ENCODE results near the gene ZNF638.

Gene ZNF638

GRCh38 chr2:71465961-71466300 lies 134.3 kb downstream of the ZNF638 start:
- POLR2A ChIA-PET, result interaction anchor here (0.8 kb wide), 1 partner anchor 16 kb away, joined by 3 read pairs; no protein-coding TSS in a partner anchor
- H3K36me3 ChIP-seq (ENCODE audit: control insufficient read depth in 2 of 2, insufficient read depth in 1 of 2, low read length in 2 of 2), result no peaks in the 10 kb centered on the region
- H3K4me1 ChIP-seq (ENCODE audit: control insufficient read depth, insufficient read depth, low read length), result no peaks in the 10 kb centered on the region
- H3K9me3 ChIP-seq (ENCODE audit: control insufficient read depth, insufficient read depth, low read depth, low read length), result no peaks in the 10 kb centered on the region
- CTCF ChIA-PET, result interaction anchor here (0.7 to 2.6 kb wide), 4 partner anchors 40 to 241 kb away, joined by 3 to 10 read pairs (median 3); partner anchors contain the start of gene ZNF638
- H3K4me3 ChIP-seq (ENCODE audit: low read depth, low read length), result no peak overlapping the region; the same call in 1 of the 2 replicates
- TF ChIP-seq ZIC2 (tag by site-specific recombination; IDR thresholded peaks at IDR 0.05) (no peak), ZNF571 (tag by site-specific recombination; IDR thresholded peaks at IDR 0.05) (no peak), ZNF274 (IDR thresholded peaks at IDR 0.05; ENCODE audit: low read length) (no peak), ZNF274 (tag by site-specific recombination; IDR thresholded peaks at IDR 0.05; ENCODE audit: borderline replicate concordance) (no peak), MEIS1 (CRISPR knock-in tag; IDR thresholded peaks at IDR 0.05; ENCODE audit: borderline replicate concordance) (no peak), ZNF19 (tag by site-specific recombination; IDR thresholded peaks at IDR 0.05; ENCODE audit: low read depth) (no peak)
- TF ChIP-seq, protein P1, sequence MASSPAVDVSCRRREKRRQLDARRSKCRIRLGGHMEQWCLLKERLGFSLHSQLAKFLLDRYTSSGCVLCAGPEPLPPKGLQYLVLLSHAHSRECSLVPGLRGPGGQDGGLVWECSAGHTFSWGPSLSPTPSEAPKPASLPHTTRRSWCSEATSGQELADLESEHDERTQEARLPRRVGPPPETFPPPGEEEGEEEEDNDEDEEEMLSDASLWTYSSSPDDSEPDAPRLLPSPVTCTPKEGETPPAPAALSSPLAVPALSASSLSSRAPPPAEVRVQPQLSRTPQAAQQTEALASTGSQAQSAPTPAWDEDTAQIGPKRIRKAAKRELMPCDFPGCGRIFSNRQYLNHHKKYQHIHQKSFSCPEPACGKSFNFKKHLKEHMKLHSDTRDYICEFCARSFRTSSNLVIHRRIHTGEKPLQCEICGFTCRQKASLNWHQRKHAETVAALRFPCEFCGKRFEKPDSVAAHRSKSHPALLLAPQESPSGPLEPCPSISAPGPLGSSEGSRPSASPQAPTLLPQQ (tag by site-specific recombination; IDR thresholded peaks at IDR 0.05), result no peak
- no peak overlapping the region for H3K27ac ChIP-seq (ENCODE audit: extremely low read depth, low read depth, low read length)

DNA sequence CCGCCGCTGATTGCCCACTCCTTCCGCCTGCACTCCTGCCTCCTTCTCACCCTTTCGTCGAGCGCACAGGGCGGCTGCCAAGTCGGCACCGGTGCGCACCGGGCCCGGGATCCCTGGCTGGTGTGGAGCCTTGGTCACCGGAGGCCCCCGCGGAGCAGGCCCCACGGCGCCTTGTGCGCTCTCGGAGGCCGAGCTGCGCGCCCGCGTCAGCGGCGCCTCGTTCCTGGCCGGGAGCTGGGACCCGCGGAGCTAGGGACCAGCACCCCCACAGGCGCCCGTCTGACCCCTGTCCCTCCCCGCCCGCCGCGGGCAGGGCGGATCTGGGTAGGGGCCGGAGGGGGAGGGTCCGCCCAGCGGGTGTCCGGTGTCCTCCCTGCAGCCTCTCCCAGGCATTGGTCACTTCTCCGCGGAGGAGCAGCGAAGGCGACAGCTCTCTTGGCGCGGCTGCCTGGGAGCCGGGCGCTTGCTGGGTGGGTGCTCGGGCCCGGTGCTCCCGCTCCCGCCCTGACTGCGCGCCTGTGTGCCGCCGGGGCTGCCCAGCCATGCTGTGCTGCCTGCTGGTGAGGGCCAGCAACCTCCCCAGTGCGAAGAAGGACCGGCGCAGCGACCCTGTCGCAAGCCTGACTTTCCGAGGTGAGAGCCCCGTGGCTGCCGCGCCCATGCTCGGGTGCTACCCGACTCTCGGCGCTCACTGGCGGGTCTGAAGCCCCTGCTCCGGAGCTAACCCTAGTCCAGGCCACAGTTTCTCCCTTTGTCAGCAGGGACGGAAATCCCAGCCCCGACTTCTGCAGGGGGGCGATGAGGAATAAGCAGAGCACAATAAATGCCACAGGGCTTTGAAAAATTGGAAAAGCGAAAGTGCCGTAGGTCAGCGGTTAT lies 135.0 kb downstream of the ZNF638 start:
- no peaks in the 10 kb centered on the region for H3K36me3 ChIP-seq (ENCODE audit: control insufficient read depth in 2 of 2, insufficient read depth in 1 of 2, low read length in 2 of 2)
- CTCF ChIA-PET, result interaction anchor here (0.7 to 2.6 kb wide), 7 partner anchors 15 to 241 kb away, joined by 3 to 10 read pairs (median 3); partner anchors contain the start of gene ZNF638
- no peaks in the 10 kb centered on the region for H3K9me3 ChIP-seq (ENCODE audit: control insufficient read depth, insufficient read depth, low read depth, low read length)
- no peaks in the 10 kb centered on the region for H3K4me1 ChIP-seq (ENCODE audit: control insufficient read depth, insufficient read depth, low read length)
- no peak overlapping the region for H3K27ac ChIP-seq (ENCODE audit: extremely low read depth, low read depth, low read length)
- POLR2A ChIA-PET, result interaction anchor here (0.8 kb wide), 1 partner anchor 16 kb away, joined by 3 read pairs; no protein-coding TSS in a partner anchor
- peak overlapping the region; percentile 46 for H3K4me3 ChIP-seq (ENCODE audit: low read depth, low read length)
- TF ChIP-seq ZBTB17 (tag by site-specific recombination; IDR thresholded peaks at IDR 0.05), result peak; percentile 85
- TF ChIP-seq, protein P2, sequence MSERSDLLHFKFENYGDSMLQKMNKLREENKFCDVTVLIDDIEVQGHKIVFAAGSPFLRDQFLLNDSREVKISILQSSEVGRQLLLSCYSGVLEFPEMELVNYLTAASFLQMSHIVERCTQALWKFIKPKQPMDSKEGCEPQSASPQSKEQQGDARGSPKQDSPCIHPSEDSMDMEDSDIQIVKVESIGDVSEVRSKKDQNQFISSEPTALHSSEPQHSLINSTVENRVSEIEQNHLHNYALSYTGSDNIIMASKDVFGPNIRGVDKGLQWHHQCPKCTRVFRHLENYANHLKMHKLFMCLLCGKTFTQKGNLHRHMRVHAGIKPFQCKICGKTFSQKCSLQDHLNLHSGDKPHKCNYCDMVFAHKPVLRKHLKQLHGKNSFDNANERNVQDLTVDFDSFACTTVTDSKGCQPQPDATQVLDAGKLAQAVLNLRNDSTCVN (tag by site-specific recombination; optimal IDR thresholded peaks at IDR 0.05), result peak; percentile 85
- TF ChIP-seq CTCF (tag by site-specific recombination; IDR thresholded peaks at IDR 0.05), result 0 out of 2 replicates have a peak, but pooled peaks have one; percentile 20
- TF ChIP-seq KLF1 (tag by site-specific recombination; IDR thresholded peaks at IDR 0.05), result peak; percentile 40
- TF ChIP-seq ZNF658 (tag by site-specific recombination; IDR thresholded peaks at IDR 0.05), result no peak
- TF ChIP-seq, protein P3, sequence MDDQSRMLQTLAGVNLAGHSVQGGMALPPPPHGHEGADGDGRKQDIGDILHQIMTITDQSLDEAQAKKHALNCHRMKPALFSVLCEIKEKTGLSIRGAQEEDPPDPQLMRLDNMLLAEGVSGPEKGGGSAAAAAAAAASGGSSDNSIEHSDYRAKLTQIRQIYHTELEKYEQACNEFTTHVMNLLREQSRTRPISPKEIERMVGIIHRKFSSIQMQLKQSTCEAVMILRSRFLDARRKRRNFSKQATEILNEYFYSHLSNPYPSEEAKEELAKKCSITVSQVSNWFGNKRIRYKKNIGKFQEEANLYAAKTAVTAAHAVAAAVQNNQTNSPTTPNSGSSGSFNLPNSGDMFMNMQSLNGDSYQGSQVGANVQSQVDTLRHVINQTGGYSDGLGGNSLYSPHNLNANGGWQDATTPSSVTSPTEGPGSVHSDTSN (CRISPR knock-in tag; IDR thresholded peaks at IDR 0.05), result peak; percentile 72; the same call in 1 of the 2 replicates
- peak; percentile 47; the same call in 1 of the 2 replicates for TF ChIP-seq ZNF600 (tag by site-specific recombination; IDR thresholded peaks at IDR 0.05)
- TF ChIP-seq GFI1B (tag by site-specific recombination; IDR thresholded peaks at IDR 0.05), result no peak
- TF ChIP-seq ZNF654 (tag by site-specific recombination; IDR thresholded peaks at IDR 0.05; ENCODE audit: low read depth), result no peak
- peak; percentile 75 for TF ChIP-seq ZBTB8A (tag by site-specific recombination; IDR thresholded peaks at IDR 0.05)
- TF ChIP-seq GLIS1 (tag by site-specific recombination; IDR thresholded peaks at IDR 0.05), result peak; percentile 65
- TF ChIP-seq ZSCAN30 (tag by site-specific recombination; IDR thresholded peaks at IDR 0.05), result peak; percentile 44; the same call in 1 of the 2 replicates
- TF ChIP-seq ZNF274 (IDR thresholded peaks at IDR 0.05; ENCODE audit: low read length), result no peak
- no peak for TF ChIP-seq ZNF274 (tag by site-specific recombination; IDR thresholded peaks at IDR 0.05; ENCODE audit: borderline replicate concordance)
- peak; percentile 55 for TF ChIP-seq SP2 (tag by site-specific recombination; IDR thresholded peaks at IDR 0.05)
- no peak for TF ChIP-seq ZNF514 (tag by site-specific recombination; IDR thresholded peaks at IDR 0.05)
- no peak for TF ChIP-seq TCF7L2 (IDR thresholded peaks at IDR 0.05; ENCODE audit: borderline replicate concordance, low read depth, low read length)
- TF ChIP-seq KLF16 (tag by site-specific recombination; IDR thresholded peaks at IDR 0.05), result peak; percentile 66; the same call in 1 of the 2 replicates
- 0 out of 2 replicates have a peak, but pooled peaks have one; percentile 9 for TF ChIP-seq PRDM10 (tag by site-specific recombination; IDR thresholded peaks at IDR 0.05)
